ENCODE results near the gene C19orf33.

Gene C19orf33

GRCh38 chr19:38280030-38280921 lies 23.8 kb upstream of the C19orf33 start:
- no peak for DNase-seq

DNA sequence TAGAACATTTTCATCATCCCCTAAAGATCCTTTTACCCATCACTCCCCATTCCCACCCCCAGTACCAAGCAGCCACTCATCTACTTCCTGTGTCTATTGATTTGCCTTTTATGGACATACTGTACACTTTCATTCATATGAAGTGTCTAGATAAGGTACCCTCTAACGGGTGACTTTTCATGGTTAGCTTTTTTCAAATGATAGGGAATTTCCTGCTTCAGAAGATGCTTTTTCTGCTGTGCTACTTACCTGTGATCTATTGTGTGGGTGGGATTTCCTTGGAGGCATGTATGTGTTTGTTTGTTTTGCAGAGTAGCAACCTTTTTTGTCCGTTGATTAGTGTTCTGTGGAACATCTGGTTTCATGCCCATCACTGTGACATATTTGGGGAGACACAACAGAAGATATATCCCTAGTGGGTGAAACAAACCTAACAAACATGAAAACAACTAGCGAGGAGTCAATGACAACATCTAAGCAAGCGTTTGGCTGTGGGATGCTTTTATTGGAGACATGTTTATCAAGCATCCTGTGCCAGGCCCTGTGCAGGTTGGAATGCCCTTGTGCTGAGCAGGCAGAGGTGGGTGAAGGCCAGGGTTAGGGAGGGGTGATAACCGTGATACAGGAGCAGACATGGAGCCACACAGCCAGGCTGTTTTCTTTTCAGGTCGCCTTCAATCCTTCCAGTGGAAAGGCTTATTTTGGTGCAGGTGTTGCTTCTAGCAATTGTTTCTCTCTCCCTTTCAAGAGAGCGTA lies 22.1 kb upstream of the C19orf33 start:
- no peak for DNase-seq

DNA sequence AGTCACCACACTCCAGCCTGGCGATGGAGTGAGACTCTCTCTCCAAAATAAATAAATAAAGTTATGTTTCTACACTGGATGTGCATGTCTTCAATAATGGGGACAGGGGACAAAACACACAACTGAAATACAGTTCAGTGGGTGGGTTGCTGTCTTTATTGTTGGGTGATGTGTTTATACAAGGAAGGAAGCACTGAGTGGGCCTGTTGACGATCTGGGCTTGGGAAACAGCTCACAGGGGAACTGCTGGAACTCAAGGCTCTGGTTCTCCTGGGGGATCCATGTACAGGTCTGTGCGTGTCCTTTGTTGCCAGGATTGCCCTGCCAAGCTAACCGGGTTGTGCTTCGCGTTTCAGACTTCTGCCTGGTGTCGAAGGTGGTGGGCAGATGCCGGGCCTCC lies 20.8 kb upstream of the C19orf33 start:
- DNase-seq = peak; percentile 46 to 75 (median 60)

GRCh38 chr19:38284422-38284821 lies 19.6 kb upstream of the C19orf33 start:
- peak; percentile 79 to 90 (median 88) for DNase-seq

- no peak for DNase-seq
These were observed 18.5 kb upstream of the C19orf33 start for GRCh38 chr19:38285567-38285966.

- DNase-seq = peak; percentile 83 to 94 (median 89)
These were observed 16.4 kb upstream of the C19orf33 start for GRCh38 chr19:38287604-38288003.

GRCh38 chr19:38288123-38288855 lies 15.8 kb upstream of the C19orf33 start:
- peak in 1 of 4 experiments; percentile 18 for DNase-seq

GRCh38 chr19:38289955-38290354 lies 14.1 kb upstream of the C19orf33 start:
- no peak for DNase-seq

- peak in 3 of 4 experiments; percentile 25 to 51 (median 38) for DNase-seq
These were observed 13.4 kb upstream of the C19orf33 start for GRCh38 chr19:38290631-38291147.

DNA sequence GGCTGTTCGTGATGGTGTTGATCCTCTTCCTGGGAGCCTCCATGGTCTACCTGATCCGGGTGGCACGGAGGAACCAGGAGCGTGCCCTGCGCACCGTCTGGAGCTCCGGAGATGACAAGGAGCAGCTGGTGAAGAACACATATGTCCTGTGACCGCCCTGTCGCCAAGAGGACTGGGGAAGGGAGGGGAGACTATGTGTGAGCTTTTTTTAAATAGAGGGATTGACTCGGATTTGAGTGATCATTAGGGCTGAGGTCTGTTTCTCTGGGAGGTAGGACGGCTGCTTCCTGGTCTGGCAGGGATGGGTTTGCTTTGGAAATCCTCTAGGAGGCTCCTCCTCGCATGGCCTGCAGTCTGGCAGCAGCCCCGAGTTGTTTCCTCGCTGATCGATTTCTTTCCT lies 12.2 kb upstream of the C19orf33 start:
- no peak for DNase-seq

DNA sequence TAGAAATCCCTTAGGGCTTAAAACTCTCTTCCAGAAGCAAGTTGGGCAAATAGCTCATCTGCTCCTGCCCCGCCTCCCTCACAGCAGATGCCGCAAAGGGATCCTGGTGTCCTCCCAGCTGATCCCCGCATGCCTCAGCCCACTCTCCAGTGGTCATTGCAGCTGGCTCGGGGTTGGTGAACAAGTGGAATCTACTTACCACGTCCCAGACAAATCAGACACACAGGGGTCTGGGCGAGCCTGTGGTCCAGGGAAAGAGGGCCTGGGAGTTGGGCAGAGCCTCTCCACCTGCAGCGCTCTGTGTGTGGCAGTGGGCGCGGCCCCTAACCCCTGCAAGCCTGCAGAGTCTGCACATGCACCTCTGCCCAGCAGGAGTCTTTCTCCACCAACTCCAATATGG lies 10.8 kb upstream of the C19orf33 start:
- DNase-seq = no peak

GRCh38 chr19:38294090-38294489 lies 10.0 kb upstream of the C19orf33 start:
- no peak for DNase-seq

- no peak for DNase-seq
These were observed 5.0 kb upstream of the C19orf33 start for GRCh38 chr19:38298821-38299680.

DNA sequence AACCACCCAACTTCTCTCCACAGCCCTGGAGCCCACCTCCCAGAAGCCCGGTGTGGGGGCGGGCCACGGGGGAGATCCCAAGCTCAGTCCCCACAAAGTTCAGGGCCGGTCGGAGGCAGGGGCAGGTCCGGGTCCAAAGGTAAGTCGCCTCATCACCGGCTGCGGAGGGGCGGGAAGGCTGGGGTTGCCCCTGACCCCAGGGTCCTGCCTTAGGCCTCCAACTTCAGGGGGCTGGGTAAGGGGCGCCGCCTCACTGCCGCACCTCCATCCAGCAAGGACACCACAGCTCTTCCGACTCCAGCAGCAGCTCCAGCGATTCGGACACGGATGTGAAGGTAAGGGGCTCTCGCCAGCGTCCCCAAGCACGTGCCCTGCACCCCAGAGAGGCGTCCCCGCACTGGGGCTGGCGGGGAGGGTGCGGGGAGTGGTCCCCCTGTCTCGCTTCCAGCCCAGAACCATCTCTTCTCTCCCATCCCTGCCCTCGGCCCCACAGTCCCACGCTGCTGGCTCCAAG lies 358 bp downstream of the C19orf33 start:
- no peak for DNase-seq

GRCh38 chr19:38304866-38305429 lies 897 bp downstream of the C19orf33 start:
- no peak for DNase-seq

GRCh38 chr19:38306236-38306635 lies 2.2 kb downstream of the C19orf33 start:
- no peak for DNase-seq

DNA sequence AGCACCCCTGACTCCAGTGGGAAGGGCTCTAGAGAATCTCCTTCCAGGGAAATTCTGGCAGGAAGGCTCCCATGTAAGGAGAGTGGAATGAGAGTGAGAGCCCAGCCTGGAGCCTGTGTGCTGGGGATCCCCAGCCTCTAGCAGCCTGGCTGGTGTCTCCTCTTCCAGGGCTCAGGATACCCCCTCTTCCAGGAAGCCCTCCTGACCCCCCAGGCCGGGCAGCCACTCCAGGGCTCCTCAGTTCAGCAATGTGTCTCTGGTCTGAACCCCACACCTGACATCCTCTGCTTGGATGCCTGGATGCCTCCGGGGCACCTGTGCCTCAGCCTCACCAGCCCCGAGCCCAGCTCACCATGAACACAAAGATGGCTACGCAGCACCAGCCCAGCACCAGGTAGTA lies 3.0 kb downstream of the C19orf33 start:
- no peak for DNase-seq

DNA sequence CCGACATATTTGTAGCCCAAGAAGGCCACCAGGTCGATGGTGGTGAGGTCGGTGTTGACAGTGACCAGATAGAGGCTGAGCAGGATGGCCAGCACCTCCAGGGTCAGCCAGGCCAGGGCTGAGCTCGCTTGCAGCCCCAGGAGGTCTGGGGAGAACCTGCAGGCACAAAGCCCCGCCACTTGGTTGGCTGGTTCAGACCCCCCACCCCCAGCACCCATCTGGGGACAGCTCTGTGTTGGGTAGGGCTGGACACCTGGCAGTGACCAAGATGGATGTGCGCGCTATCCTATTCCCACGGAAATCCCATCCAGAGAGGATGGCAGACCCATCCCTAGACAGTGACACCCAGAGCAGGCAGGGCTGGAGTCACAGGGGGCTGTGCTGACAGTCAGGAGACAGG lies 3.5 kb downstream of the C19orf33 start:
- DNase-seq = no peak

- DNase-seq = peak in 3 of 4 experiments; percentile 43 to 56 (median 51)
These were observed 4.1 kb downstream of the C19orf33 start for GRCh38 chr19:38308006-38308766.

GRCh38 chr19:38308926-38309614 lies 5.0 kb downstream of the C19orf33 start:
- DNase-seq = no peak

All from suppressor macrophage (primary cell).